ENCODE results near the gene PKD1.

DNA sequence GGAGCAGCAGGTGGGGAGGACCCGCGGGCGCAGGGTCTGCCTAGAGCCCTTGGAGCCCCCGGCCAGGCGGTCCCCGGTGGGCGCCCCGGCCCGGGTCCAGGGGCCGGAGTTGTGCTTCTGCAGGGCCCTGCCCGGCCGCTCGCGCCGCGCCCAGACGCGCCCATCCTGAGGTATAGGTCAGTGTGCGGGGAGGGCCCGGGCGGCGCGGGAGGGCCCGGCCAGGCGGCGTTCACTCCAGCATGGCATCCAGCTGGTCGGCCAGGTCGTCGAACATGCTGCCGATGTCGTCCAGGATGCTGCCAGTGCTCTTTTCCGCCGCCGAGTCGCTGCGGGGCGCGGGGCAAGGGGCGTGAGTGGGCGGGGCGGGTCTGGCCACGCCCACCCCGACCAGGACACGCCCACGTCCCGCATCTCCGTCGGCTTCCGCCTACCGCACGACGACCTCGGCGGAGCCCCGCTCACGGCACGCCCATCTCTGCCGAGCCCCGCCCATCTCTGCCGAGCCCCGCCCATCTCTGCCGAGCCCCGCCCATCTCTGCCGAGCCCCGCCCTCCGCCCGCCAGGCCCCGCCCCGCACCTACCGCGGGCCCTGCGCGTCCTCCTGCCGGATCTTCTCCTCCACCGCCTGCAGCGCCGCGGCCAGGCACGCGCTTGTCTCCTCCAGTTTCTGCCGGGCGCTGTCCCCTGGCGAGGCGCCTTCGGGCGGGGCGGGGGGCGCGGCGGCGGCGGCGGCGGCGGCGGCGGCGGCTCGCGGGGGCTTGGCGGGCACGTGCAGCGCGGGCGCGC is 42.8 kb upstream of the PKD1 start:
- TF ChIP-seq, protein P1, sequence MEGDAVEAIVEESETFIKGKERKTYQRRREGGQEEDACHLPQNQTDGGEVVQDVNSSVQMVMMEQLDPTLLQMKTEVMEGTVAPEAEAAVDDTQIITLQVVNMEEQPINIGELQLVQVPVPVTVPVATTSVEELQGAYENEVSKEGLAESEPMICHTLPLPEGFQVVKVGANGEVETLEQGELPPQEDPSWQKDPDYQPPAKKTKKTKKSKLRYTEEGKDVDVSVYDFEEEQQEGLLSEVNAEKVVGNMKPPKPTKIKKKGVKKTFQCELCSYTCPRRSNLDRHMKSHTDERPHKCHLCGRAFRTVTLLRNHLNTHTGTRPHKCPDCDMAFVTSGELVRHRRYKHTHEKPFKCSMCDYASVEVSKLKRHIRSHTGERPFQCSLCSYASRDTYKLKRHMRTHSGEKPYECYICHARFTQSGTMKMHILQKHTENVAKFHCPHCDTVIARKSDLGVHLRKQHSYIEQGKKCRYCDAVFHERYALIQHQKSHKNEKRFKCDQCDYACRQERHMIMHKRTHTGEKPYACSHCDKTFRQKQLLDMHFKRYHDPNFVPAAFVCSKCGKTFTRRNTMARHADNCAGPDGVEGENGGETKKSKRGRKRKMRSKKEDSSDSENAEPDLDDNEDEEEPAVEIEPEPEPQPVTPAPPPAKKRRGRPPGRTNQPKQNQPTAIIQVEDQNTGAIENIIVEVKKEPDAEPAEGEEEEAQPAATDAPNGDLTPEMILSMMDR (IDR thresholded peaks at IDR 0.05), result no peak
- no peak for TF ChIP-seq POLR2A (IDR thresholded peaks at IDR 0.05; ENCODE audit: low read depth)
